Liver (tissue), 9 donors: ENCODE measurements around the gene MAGIX. TPM values are rescaled to one million over a fixed set of nuclear protein-coding genes. Genes with fewer than 3 reads are reported as not detected.
A peak's percentile ranks its signal among the peaks of the same experiment; 100 is the strongest.

ENCODE experiments used
- DNase-seq: peaks from one replicate; pipeline ENCODE4 v3.0.0-alpha.2; 2017; ENCODE audit warnings: low spot score
- H3K27ac ChIP-seq, 2 donors: one replicate each; pipeline ENCODE4 v1.7.0; 2013; ENCODE audit warnings: inconsistent platforms in 2 of 2, low read length in 2 of 2, control low read depth in 1 of 2, low read depth in 1 of 2, mild to moderate bottlenecking in 1 of 2
- H3K27me3 ChIP-seq, 4 donors: one replicate each; pipeline versions ENCODE4 v1.6.1 to v1.7.0; 2013; ENCODE audit warnings: low read length in 3 of 4, inconsistent platforms in 1 of 4, mild to moderate bottlenecking in 1 of 4, moderate library complexity in 1 of 4; ENCODE audit not compliant: control insufficient read depth in 4 of 4, insufficient read depth in 4 of 4
- H3K36me3 ChIP-seq, 4 donors: one replicate each; pipeline versions ENCODE4 v1.6.1 to v1.7.0; 2013; ENCODE audit warnings: low read length in 3 of 4, mild to moderate bottlenecking in 3 of 4, low read depth in 1 of 4, moderate library complexity in 1 of 4; ENCODE audit not compliant: control insufficient read depth in 4 of 4, insufficient read depth in 3 of 4
- H3K4me1 ChIP-seq, 4 donors: one replicate each; pipeline versions ENCODE4 v1.6.1 to v1.7.0; 2013; ENCODE audit warnings: low read length in 3 of 4, mild to moderate bottlenecking in 3 of 4, moderate library complexity in 1 of 4; ENCODE audit not compliant: control insufficient read depth in 4 of 4, insufficient read depth in 4 of 4
- H3K4me3 ChIP-seq, 3 donors: one replicate each; pipeline versions ENCODE4 v1.6.1 to v1.7.0; 2013; ENCODE audit warnings: low read length in 3 of 3, control low read depth in 1 of 3, low read depth in 1 of 3, mild to moderate bottlenecking in 1 of 3
- H3K9ac ChIP-seq, 2 donors: one replicate each; pipeline ENCODE4 v1.7.0; 2013; ENCODE audit warnings: low read length in 2 of 2, mild to moderate bottlenecking in 2 of 2, moderate library complexity in 2 of 2, control low read depth in 1 of 2, low read depth in 1 of 2
- H3K9me3 ChIP-seq, 4 donors: one replicate each; pipeline versions ENCODE4 v1.6.1 to v1.7.0; 2013; ENCODE audit warnings: low read length in 3 of 4; ENCODE audit not compliant: control insufficient read depth in 4 of 4
- ATF3 ChIP-seq: IDR thresholded peaks from 2 replicates; pipeline ENCODE4 v1.6.1; 2016; ENCODE audit warnings: antibody characterized with exemption
- CTCF ChIP-seq: fragments of 150-350 bp; IDR thresholded peaks from 2 replicates; pipeline ENCODE4 v1.5.1; 2017; ENCODE audit warnings: improper control_type of control experiment, low read depth, low read length; ENCODE audit not compliant: missing input control
- EGR1 ChIP-seq, 2 donors: IDR thresholded peaks; 2 replicates each; pipeline ENCODE4 v1.6.1; 2016 to 2018; ENCODE audit warnings: antibody characterized with exemption in 2 of 2, low read depth in 2 of 2
- FOXA1 ChIP-seq: IDR thresholded peaks from 2 replicates; pipeline ENCODE4 v1.6.1; 2016; ENCODE audit warnings: antibody characterized with exemption
- FOXA2 ChIP-seq: IDR thresholded peaks from 2 replicates; pipeline ENCODE4 v1.6.1; 2016; ENCODE audit warnings: antibody characterized with exemption
- GABPA ChIP-seq, 2 donors: IDR thresholded peaks in 1 of 2; conservative IDR thresholded peaks in 1 of 2; 2 replicates each; pipeline ENCODE4 v1.6.1; 2016; ENCODE audit warnings: antibody characterized with exemption in 2 of 2, mild to moderate bottlenecking in 1 of 2, moderate library complexity in 1 of 2
- HNF4A ChIP-seq, 2 donors: conservative IDR thresholded peaks; 2 replicates each; pipeline ENCODE4 v1.6.1; 2016; ENCODE audit warnings: antibody characterized with exemption in 2 of 2, mild to moderate bottlenecking in 2 of 2
- HNF4G ChIP-seq: IDR thresholded peaks from 2 replicates; pipeline ENCODE4 v1.6.1; 2016; ENCODE audit warnings: antibody characterized with exemption
- JUND ChIP-seq, 2 donors: IDR thresholded peaks; 2 replicates each; pipeline ENCODE4 v1.6.1; 2016; ENCODE audit warnings: antibody characterized with exemption in 2 of 2
- MAX ChIP-seq: IDR thresholded peaks from 2 replicates; pipeline ENCODE4 v1.6.1; 2016; ENCODE audit warnings: antibody characterized with exemption
- RAD21 ChIP-seq, 2 donors: IDR thresholded peaks; 2 replicates each; pipeline ENCODE4 v1.6.1; 2016; ENCODE audit warnings: antibody characterized with exemption in 2 of 2, mild to moderate bottlenecking in 2 of 2
- REST ChIP-seq: IDR thresholded peaks from 2 replicates; pipeline ENCODE4 v1.6.1; 2016; ENCODE audit warnings: antibody characterized with exemption, mild to moderate bottlenecking
- RXRA ChIP-seq, 2 donors: IDR thresholded peaks; 2 replicates each; pipeline ENCODE4 v1.6.1; 2017 to 2018; ENCODE audit warnings: antibody characterized with exemption in 2 of 2, mild to moderate bottlenecking in 1 of 2
- SP1 ChIP-seq: IDR thresholded peaks from 2 replicates; pipeline ENCODE4 v1.6.1; 2018; ENCODE audit warnings: antibody characterized with exemption, mild to moderate bottlenecking
- TAF1 ChIP-seq: conservative IDR thresholded peaks from 2 replicates; pipeline ENCODE4 v1.6.1; 2016; ENCODE audit warnings: antibody characterized with exemption, mild to moderate bottlenecking
- YY1 ChIP-seq: IDR thresholded peaks from 2 replicates; pipeline ENCODE4 v1.6.1; 2016; ENCODE audit warnings: antibody characterized with exemption, mild to moderate bottlenecking
- WGBS: extraction: QIAGEN DNeasy Blood & Tissue Kit; methylation state at CpG from one replicate; pipeline ENCODE4 v1.1.7; 2013; 5-methylcytosine and 5-hydroxymethylcytosine counted together
- polyA plus RNA-seq, 2 donors: library from polyadenylated mRNA; stranded (reverse) in 1 of 2; unstranded in 1 of 2; fragments of 200-250 nt in 1 of 2; fragments of >200 nt in 1 of 2; fragmentation: Nextera tagmentation in 1 of 2; extraction: Ambion mirVana in 1 of 2; gene quantifications; one replicate each; pipeline versions ENCODE4 v1.2.1 to v1.2.3, GENCODE V29; 2013 to 2015
- total RNA-seq, 2 donors: library from RNA; depleted of rRNA; stranded (reverse); fragments of >200 nt; gene quantifications; one replicate each; pipeline ENCODE4 v1.2.3, GENCODE V29; 2014
- donor health status: healthy.
- donor health status: healthy.
- donor health status: healthy.
- donor health status: healthy.
- donor health status: healthy.

Gene MAGIX
- total and polyA plus RNA-seq, 4 donors = 2.9 to 10.8 (median 7.9) TPM

GRCh38 chrX:49160908-49161307, 1.6 kb upstream of the MAGIX start:
- H3K36me3 ChIP-seq = no peaks in the 10 kb centered on the region
- TF ChIP-seq CTCF (no peak), ATF3 (no peak), JUND (IDR thresholded peaks at IDR 0.05) (no peak)

GRCh38 chrX:49161632-49162031, 926 bp upstream of the MAGIX start:
- Histone ChIP-seq H3K9me3 (no peaks in the 10 kb centered on the region), H3K9ac (no peak overlapping the region), H3K36me3 (no peaks in the 10 kb centered on the region), H3K4me1 (peaks cover 0 to 3% (median 1%) of the 10 kb centered on the region in 4 donors), H3K27ac (no peak overlapping the region), H3K27me3 (no peaks in the 10 kb centered on the region), H3K4me3 (no peak overlapping the region)
- WGBS = 96% methylated on average over 5 of the region's 5 CpGs
- no peak for DNase-seq
- no peak for TF ChIP-seq RXRA (IDR thresholded peaks at IDR 0.05)
- no peak for TF ChIP-seq RAD21 (IDR thresholded peaks at IDR 0.05)
- TF ChIP-seq HNF4G = no peak
- no peak for TF ChIP-seq GABPA (IDR thresholded peaks at IDR 0.05 in 1 of 2, conservative IDR thresholded peaks at IDR 0.05 in 1 of 2)

More at GRCh38 chrX:49160908-49161307, 1.6 kb upstream of the MAGIX start:
- H3K9me3 ChIP-seq = no peaks in the 10 kb centered on the region
- no peak overlapping the region for H3K9ac ChIP-seq
- no peak overlapping the region for H3K4me3 ChIP-seq
- no peaks in the 10 kb centered on the region for H3K27me3 ChIP-seq
- H3K27ac ChIP-seq = no peak overlapping the region
- H3K4me1 ChIP-seq = peaks cover 0 to 3% (median 2%) of the 10 kb centered on the region in 4 donors
- WGBS = 97% methylated on average over 2 of the region's 2 CpGs
- no peak for DNase-seq

- Histone ChIP-seq H3K4me1 (peaks cover 0 to 4% (median 2%) of the 10 kb centered on the region in 4 donors), H3K36me3 (no peaks in the 10 kb centered on the region)
- under 1% methylated on average over 69 of the region's 69 CpGs for WGBS
- TF ChIP-seq REST = no peak
- TF ChIP-seq FOXA2 = no peak
- no peak for TF ChIP-seq TAF1
- TF ChIP-seq RXRA (IDR thresholded peaks at IDR 0.05) = peak; percentile 14 to 20
- no peak for TF ChIP-seq EGR1 (IDR thresholded peaks at IDR 0.05; ENCODE audit: low read depth in 2 of 2)
- no peak for TF ChIP-seq FOXA1
- TF ChIP-seq SP1 = peak; percentile 40
- no peak for TF ChIP-seq HNF4G
- TF ChIP-seq JUND (IDR thresholded peaks at IDR 0.05) = peak; percentile 45 to 52
- TF ChIP-seq HNF4A (conservative IDR thresholded peaks at IDR 0.05) = peak in 1 of 2 donors; percentile 19
- TF ChIP-seq YY1 = no peak
- TF ChIP-seq MAX = no peak
- no peak for TF ChIP-seq ATF3
- TF ChIP-seq RAD21 (IDR thresholded peaks at IDR 0.05) = peak in 1 of 2 donors; percentile 47
- no peak for TF ChIP-seq GABPA (IDR thresholded peaks at IDR 0.05 in 1 of 2, conservative IDR thresholded peaks at IDR 0.05 in 1 of 2)
- peak; percentile 77 for TF ChIP-seq CTCF
These were observed 1.2 kb downstream of the MAGIX start for GRCh38 chrX:49163555-49164419.

More at GRCh38 chrX:49163555-49164419, 1.2 kb downstream of the MAGIX start:
- Histone ChIP-seq H3K4me3 (peak overlapping the region; percentile 15 to 50 (median 49)), H3K27me3 (no peaks in the 10 kb centered on the region), H3K27ac (peak overlapping the region; percentile 95), H3K9ac (peak overlapping the region in 1 of 2 donors; percentile 63), H3K9me3 (no peaks in the 10 kb centered on the region)
- peak; percentile 87 for DNase-seq
